Body of pancreas (tissue), 4 donors: ENCODE data around the gene HTRA2. TPM values are rescaled to one million over a fixed set of nuclear protein-coding genes. Genes with fewer than 3 reads are reported as not detected.
"Not testable (repeated sequence)": the region's sequence is repeated elsewhere in the genome, so short reads cannot be mapped to it uniquely, and the experiment has no call there.

Source experiments
- ATAC-seq: fragments of 150-250 bp; one replicate; pipeline ENCODE4 v1.9.1; 2016
- DNase-seq, 4 donors: peaks; one replicate each; pipeline ENCODE4 v3.0.0-alpha.2; 2019
- H3K27ac ChIP-seq, 4 donors: fragments of 200-600 bp; sonication (generic); 1 replicate in 3 of 4; 2 replicates in 1 of 4; pipeline versions ENCODE4 v1.5.1 to v1.6.1; 2016 to 2019; ENCODE audit warnings: mild to moderate bottlenecking in 1 of 4, mixed read lengths in 1 of 4, moderate library complexity in 1 of 4
- H3K27me3 ChIP-seq, 2 donors: fragments of 200-600 bp; sonication (generic); one replicate each; pipeline ENCODE4 v1.6.0; 2016; ENCODE audit warnings: mild to moderate bottlenecking in 1 of 2
- H3K36me3 ChIP-seq, 2 donors: fragments of 200-600 bp; sonication (generic); replicated peaks in 1 of 2; 2 replicates each; pipeline ENCODE4 v1.5.1; 2016; ENCODE audit warnings: low read depth in 2 of 2; ENCODE audit not compliant: insufficient read depth in 1 of 2
- H3K4me1 ChIP-seq: fragments of 200-600 bp; sonication (generic); one replicate; pipeline ENCODE4 v1.6.0; 2016
- H3K4me3 ChIP-seq, 2 donors: fragments of 200-600 bp; sonication (generic); 1 replicate in 1 of 2; 2 replicates in 1 of 2; pipeline ENCODE4 v1.5.1; 2016 to 2019
- H3K9me3 ChIP-seq, 3 donors: fragments of 200-600 bp; sonication (generic); 1 replicate in 2 of 3; 2 replicates in 1 of 3; pipeline ENCODE4 v1.5.1; 2016
- CTCF ChIP-seq, 7 experiments: fragments of 450-650 bp in 4 of 7; fragments of 200-600 bp in 3 of 7; sonication (generic) in 3 of 7; IDR thresholded peaks; one replicate each; pipeline ENCODE4 v1.5.1; 2016 to 2019; ENCODE audit warnings: antibody characterized with exemption in 7 of 7
- POLR2A ChIP-seq, 3 donors: fragments of 450-650 bp; IDR thresholded peaks; one replicate each; pipeline ENCODE4 v1.6.1; 2016; ENCODE audit warnings: antibody characterized with exemption in 3 of 3, mild to moderate bottlenecking in 2 of 3
- WGBS, 2 donors: methylation state at CpG; one replicate each; pipeline ENCODE4 v1.1.5; 2017; 5-methylcytosine and 5-hydroxymethylcytosine counted together
- intact Hi-C: fragments of 100-400 bp; cut with DNase I; formaldehyde crosslinking; loops from one replicate; pipeline ENCODE4 v1.15.1; 2023
- total RNA-seq, 2 donors: library from RNA; depleted of rRNA; stranded (reverse); fragments of >200 nt; gene quantifications; one replicate each; pipeline ENCODE4 v1.1.0, GENCODE V29; 2016

HTRA2 gene
- total RNA-seq, 2 donors from 2014 or later, result 14.3 to 14.5 TPM

GRCh38 chr2:74556831-74557370, 27.2 kb downstream of the HTRA2 start:
- TF ChIP-seq CTCF (IDR thresholded peaks at IDR 0.05) (no peak), POLR2A (IDR thresholded peaks at IDR 0.05) (no peak)
- intact Hi-C loops, result no loop called here
- no peaks in the 10 kb centered on the region for H3K27me3 ChIP-seq
- no peaks in the 10 kb centered on the region for H3K36me3 ChIP-seq
- no peak for DNase-seq
- H3K4me3 ChIP-seq, result no peak overlapping the region
- WGBS, 2 donors, result 89 to 96% methylated on average over 6 of the region's 6 CpGs
- peaks cover 16% of the 10 kb centered on the region for H3K4me1 ChIP-seq
- ATAC-seq, result no peak
- H3K27ac ChIP-seq, result no peak overlapping the region
- no peaks in the 10 kb centered on the region for H3K9me3 ChIP-seq

GRCh38 chr2:74558284-74559230, 28.8 kb downstream of the HTRA2 start:
- no peak overlapping the region for H3K27ac ChIP-seq
- intact Hi-C loops, result no loop called here
- TF ChIP-seq CTCF (IDR thresholded peaks at IDR 0.05), result no peak
- no peak for TF ChIP-seq POLR2A (IDR thresholded peaks at IDR 0.05)
- no peak overlapping the region for H3K4me3 ChIP-seq
- peaks cover 12% of the 10 kb centered on the region for H3K4me1 ChIP-seq
- ATAC-seq (no peak), DNase-seq (no peak)
- H3K27me3 ChIP-seq, result no peaks in the 10 kb centered on the region
- 54 to 55% methylated on average over 7 of the region's 7 CpGs for WGBS, 2 donors
- H3K36me3 ChIP-seq, result no peaks in the 10 kb centered on the region
- H3K9me3 ChIP-seq, result no peaks in the 10 kb centered on the region

- Histone ChIP-seq H3K9me3 (no peaks in the 10 kb centered on the region), H3K4me1 (peaks cover 8% of the 10 kb centered on the region), H3K27me3 (no peaks in the 10 kb centered on the region), H3K36me3 (no peaks in the 10 kb centered on the region), H3K4me3 (no peak overlapping the region), H3K27ac (no peak overlapping the region)
- DNase-seq, result no peak
- TF ChIP-seq CTCF (IDR thresholded peaks at IDR 0.05) (no peak), POLR2A (IDR thresholded peaks at IDR 0.05) (no peak)
- WGBS, 2 donors, result 42 to 52% methylated on average over 5 of the region's 5 CpGs
- intact Hi-C loops, result no loop called here
- ATAC-seq, result no peak
These were observed 30.2 kb downstream of the HTRA2 start for GRCh38 chr2:74559912-74560311.

- intact Hi-C loops, result no loop called here
- no peaks in the 10 kb centered on the region for H3K36me3 ChIP-seq
- ATAC-seq, result no peak
- H3K4me1 ChIP-seq, result peaks cover 1% of the 10 kb centered on the region
- no peak for DNase-seq
- 45 to 60% methylated on average over 6 of the region's 6 CpGs for WGBS, 2 donors
- H3K4me3 ChIP-seq, result no peak overlapping the region
- no peaks in the 10 kb centered on the region for H3K9me3 ChIP-seq
- TF ChIP-seq POLR2A (IDR thresholded peaks at IDR 0.05), result no peak
- H3K27ac ChIP-seq, result no peak overlapping the region
- H3K27me3 ChIP-seq, result no peaks in the 10 kb centered on the region
These were observed 30.9 kb downstream of the HTRA2 start for GRCh38 chr2:74560591-74560990.

- ATAC-seq, intact Hi-C loops: not testable (repeated sequence)
- WGBS, 2 donors, result 67 to 94% methylated on average over 1 of the region's 1 CpG
These were observed 31.3 kb downstream of the HTRA2 start for GRCh38 chr2:74561022-74561421.

More at GRCh38 chr2:74561022-74561421, 31.3 kb downstream of the HTRA2 start:
- not testable (repeated sequence) for H3K4me1 ChIP-seq, H3K4me3 ChIP-seq, H3K27me3 ChIP-seq, H3K36me3 ChIP-seq, H3K27ac ChIP-seq, H3K9me3 ChIP-seq, DNase-seq
